Activated B cell treated with CpG ODN at 0.5 μM for 24 hours (primary cell): ENCODE data around the gene DEPDC5. TPM values are rescaled to one million over a fixed set of nuclear protein-coding genes. Genes with fewer than 3 reads are reported as not detected.

Source experiments
- ATAC-seq: fragments of 200-7000 bp; cut with Tn5 transposase; one replicate; pipeline ENCODE4 v1.10.0; 2021; ENCODE audit warnings: low read depth, mild to moderate bottlenecking, moderate library complexity
- CTCF ChIA-PET: fragments of 350-600 bp; sonication (Branson Sonifier 250); formaldehyde crosslinking; loops from one replicate; lab custom pipeline; 2021; ENCODE audit warnings: antibody characterized with exemption; lab: Charles Lee
- POLR2A ChIA-PET: fragments of 350-600 bp; sonication (Branson Sonifier 250); formaldehyde crosslinking; loops from one replicate; lab custom pipeline; 2021; ENCODE audit warnings: antibody characterized with exemption; lab: Charles Lee
- DNase-seq: peaks from one replicate; pipeline ENCODE4 v3.0.0; 2022
- H3K27ac Mint-ChIP-seq: one replicate; pipeline ENCODE4 v1.8.0; 2020; ENCODE audit warnings: mixed read lengths
- H3K27me3 Mint-ChIP-seq: one replicate; pipeline ENCODE4 v1.8.0; 2021; ENCODE audit warnings: mixed read lengths
- H3K36me3 Mint-ChIP-seq: one replicate; pipeline ENCODE4 v1.8.0; 2021; ENCODE audit warnings: low read depth, mixed read lengths
- H3K4me1 Mint-ChIP-seq: one replicate; pipeline ENCODE4 v1.8.0; 2021; ENCODE audit warnings: mixed read lengths
- H3K4me3 Mint-ChIP-seq: one replicate; pipeline ENCODE4 v1.8.0; 2020; ENCODE audit warnings: mild to moderate bottlenecking, mixed read lengths
- H3K9me3 Mint-ChIP-seq: one replicate; pipeline ENCODE4 v1.8.0; 2020; ENCODE audit warnings: mixed read lengths
- CTCF ChIP-seq: fragments of 200-600 bp; IDR thresholded peaks from one replicate; pipeline ENCODE4 v1.8.0; 2022; ENCODE audit warnings: antibody characterized with exemption, mild to moderate bottlenecking
- intact Hi-C: fragments of 100-400 bp; cut with micrococcal nuclease; formaldehyde crosslinking; loops from one replicate; pipeline ENCODE4 v1.15.1; 2024
- total RNA-seq: library from RNA; stranded (reverse); gene quantifications from 2 replicates; pipeline ENCODE4 v1.2.3, GENCODE V29; 2022

Gene DEPDC5
- total RNA-seq, 1 donor from 2014 or later: 79.1 TPM

- DNase-seq (no peak), ATAC-seq (no peak)
- Mint-ChIP-seq H3K36me3 (no peaks in the 10 kb centered on the region), H3K4me1 (peaks cover 37% of the 10 kb centered on the region), H3K9me3 (no peaks in the 10 kb centered on the region), H3K27ac (no peak overlapping the region), H3K27me3 (no peaks in the 10 kb centered on the region), H3K4me3 (no peak overlapping the region)
- intact Hi-C loops: no loop called here
- POLR2A ChIA-PET: no interaction called here
- no peak for TF ChIP-seq CTCF
- CTCF ChIA-PET: no interaction called here
Observed at GRCh38 chr22:31920306-31920705, 166.5 kb downstream of the DEPDC5 start.

- H3K36me3 Mint-ChIP-seq: no peaks in the 10 kb centered on the region
- peaks cover 37% of the 10 kb centered on the region for H3K4me1 Mint-ChIP-seq
- POLR2A ChIA-PET: no interaction called here
- TF ChIP-seq CTCF: no peak
- no peak for ATAC-seq
- H3K4me3 Mint-ChIP-seq: no peak overlapping the region
- no peak for DNase-seq
- H3K27me3 Mint-ChIP-seq: peaks cover 4% of the 10 kb centered on the region
- CTCF ChIA-PET: no interaction called here
- intact Hi-C loops: no loop called here
- no peak overlapping the region for H3K27ac Mint-ChIP-seq
- H3K9me3 Mint-ChIP-seq: no peaks in the 10 kb centered on the region
Observed at GRCh38 chr22:31921106-31921505, 167.3 kb downstream of the DEPDC5 start.

GRCh38 chr22:31922534-31922933, 168.7 kb downstream of the DEPDC5 start:
- no peak overlapping the region for H3K4me3 Mint-ChIP-seq
- no peaks in the 10 kb centered on the region for H3K9me3 Mint-ChIP-seq
- ChIA-PET CTCF (no interaction called here), POLR2A (no interaction called here)
- H3K27ac Mint-ChIP-seq: no peak overlapping the region
- intact Hi-C loops: no loop called here
- TF ChIP-seq CTCF: no peak
- ATAC-seq (no peak), DNase-seq (no peak)
- no peaks in the 10 kb centered on the region for H3K36me3 Mint-ChIP-seq
- H3K4me1 Mint-ChIP-seq: peaks cover 26% of the 10 kb centered on the region
- H3K27me3 Mint-ChIP-seq: peaks cover 4% of the 10 kb centered on the region

GRCh38 chr22:31923136-31923535, 169.3 kb downstream of the DEPDC5 start:
- H3K4me1 Mint-ChIP-seq: peaks cover 22% of the 10 kb centered on the region
- ChIA-PET CTCF (no interaction called here), POLR2A (no interaction called here)
- H3K9me3 Mint-ChIP-seq: no peaks in the 10 kb centered on the region
- peaks cover 7% of the 10 kb centered on the region for H3K27me3 Mint-ChIP-seq
- no peak for TF ChIP-seq CTCF
- intact Hi-C loops: no loop called here
- no peak overlapping the region for H3K27ac Mint-ChIP-seq
- H3K4me3 Mint-ChIP-seq: no peak overlapping the region
- DNase-seq: no peak
- no peaks in the 10 kb centered on the region for H3K36me3 Mint-ChIP-seq
- no peak for ATAC-seq

- POLR2A ChIA-PET: no interaction called here
- no peak for TF ChIP-seq CTCF
- ATAC-seq (no peak), DNase-seq (no peak)
- CTCF ChIA-PET: no interaction called here
- no peaks in the 10 kb centered on the region for H3K9me3 Mint-ChIP-seq
- H3K27ac Mint-ChIP-seq: no peak overlapping the region
- peaks cover 16% of the 10 kb centered on the region for H3K4me1 Mint-ChIP-seq
- no peak overlapping the region for H3K4me3 Mint-ChIP-seq
- H3K27me3 Mint-ChIP-seq: peaks cover 7% of the 10 kb centered on the region
- no peaks in the 10 kb centered on the region for H3K36me3 Mint-ChIP-seq
- intact Hi-C loops: no loop called here
Observed at GRCh38 chr22:31923747-31924146, 169.9 kb downstream of the DEPDC5 start.
